Tibial nerve (tissue), 4 donors: Measurements from ENCODE around the gene SPINK1. TPM values are rescaled to one million over a fixed set of nuclear protein-coding genes. Genes with fewer than 3 reads are reported as not detected.

Experiments used
- DNase-seq, 2 donors: peaks; one replicate each; pipeline ENCODE4 v3.0.0-alpha.2; 2019; ENCODE audit warnings: low spot score in 2 of 2
- H3K27ac ChIP-seq, 4 donors: fragments of 200-600 bp; sonication (generic) in 3 of 4; one replicate each; pipeline ENCODE4 v1.5.1; 2017 to 2019; ENCODE audit warnings: mild to moderate bottlenecking in 1 of 4
- H3K27me3 ChIP-seq, 2 donors: fragments of 200-600 bp; sonication (generic) in 1 of 2; one replicate each; pipeline versions ENCODE4 v1.5.1 to v1.6.0; 2017 to 2019
- H3K36me3 ChIP-seq, 3 donors: fragments of 200-600 bp; sonication (generic); one replicate each; pipeline ENCODE4 v1.5.1; 2018 to 2019
- H3K4me1 ChIP-seq, 4 donors: fragments of 200-600 bp; sonication (generic) in 3 of 4; one replicate each; pipeline ENCODE4 v1.5.1; 2017 to 2019
- H3K4me3 ChIP-seq, 4 donors: fragments of 200-600 bp; sonication (generic) in 3 of 4; one replicate each; pipeline ENCODE4 v1.5.1; 2017 to 2019; ENCODE audit warnings: mild to moderate bottlenecking in 1 of 4, moderate library complexity in 1 of 4
- H3K9me3 ChIP-seq, 4 donors: fragments of 200-600 bp; sonication (generic) in 3 of 4; one replicate each; pipeline ENCODE4 v1.5.1; 2017 to 2019
- EP300 ChIP-seq, 2 donors: sonication (generic); formaldehyde crosslinking; IDR thresholded peaks; one replicate each; pipeline ENCODE4 v1.6.1; 2017; ENCODE audit warnings: antibody characterized with exemption in 2 of 2, mild to moderate bottlenecking in 1 of 2
- POLR2A ChIP-seq, 2 donors: fragments of 450-650 bp; IDR thresholded peaks; one replicate each; pipeline ENCODE4 v1.6.1; 2017; ENCODE audit warnings: antibody characterized with exemption in 2 of 2, mild to moderate bottlenecking in 2 of 2, moderate library complexity in 2 of 2
- WGBS, 2 donors: methylation state at CpG; one replicate each; pipeline ENCODE4 v1.1.5; 2018; 5-methylcytosine and 5-hydroxymethylcytosine counted together
- total RNA-seq, 4 donors: library from RNA; depleted of rRNA; stranded (reverse); fragments of >200 nt; gene quantifications; one replicate each; pipeline ENCODE4 v1.1.0, GENCODE V29; 2016
- TF ChIP-seq, protein P1 (sequence below), 5 experiments: fragments of 200-600 bp in 3 of 5; fragments of 450-650 bp in 2 of 5; sonication (generic) in 3 of 5; IDR thresholded peaks; one replicate each; pipeline ENCODE4 v1.5.1; 2016 to 2019; ENCODE audit warnings: antibody characterized with exemption in 5 of 5, mild to moderate bottlenecking in 3 of 5, moderate library complexity in 2 of 5

Gene SPINK1
- total RNA-seq, 4 donors from 2014 or later, result 0.44 to 10.2 TPM; not detected in 2

DNA sequence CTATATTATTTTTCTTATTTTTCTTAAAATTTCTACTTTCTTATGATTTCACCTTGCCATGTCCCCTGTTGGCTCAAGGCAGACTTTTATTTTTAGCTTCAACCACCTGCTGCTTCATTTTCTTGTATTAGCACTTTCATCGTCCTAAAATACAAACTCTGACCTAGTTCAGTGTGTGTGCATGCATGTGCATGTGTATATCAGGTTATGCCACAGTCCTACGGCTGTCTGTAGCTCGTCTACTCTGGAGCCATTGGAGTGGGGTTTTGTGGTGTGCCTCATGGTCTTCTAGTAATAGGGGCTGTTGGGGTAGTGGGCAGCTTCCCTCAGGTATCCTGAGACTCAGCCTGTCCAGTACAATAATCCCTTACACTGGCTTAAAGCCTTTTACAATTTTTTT lies 13.4 kb upstream of the SPINK1 start:
- Histone ChIP-seq H3K36me3 (no peaks in the 10 kb centered on the region), H3K27me3 (no peaks in the 10 kb centered on the region), H3K4me1 (no peaks in the 10 kb centered on the region), H3K9me3 (no peaks in the 10 kb centered on the region), H3K27ac (no peak overlapping the region), H3K4me3 (no peak overlapping the region)
- DNase-seq, result no peak
- WGBS, 2 donors, result 84 to 85% methylated on average over 3 of the region's 3 CpGs
- TF ChIP-seq, protein P1, sequence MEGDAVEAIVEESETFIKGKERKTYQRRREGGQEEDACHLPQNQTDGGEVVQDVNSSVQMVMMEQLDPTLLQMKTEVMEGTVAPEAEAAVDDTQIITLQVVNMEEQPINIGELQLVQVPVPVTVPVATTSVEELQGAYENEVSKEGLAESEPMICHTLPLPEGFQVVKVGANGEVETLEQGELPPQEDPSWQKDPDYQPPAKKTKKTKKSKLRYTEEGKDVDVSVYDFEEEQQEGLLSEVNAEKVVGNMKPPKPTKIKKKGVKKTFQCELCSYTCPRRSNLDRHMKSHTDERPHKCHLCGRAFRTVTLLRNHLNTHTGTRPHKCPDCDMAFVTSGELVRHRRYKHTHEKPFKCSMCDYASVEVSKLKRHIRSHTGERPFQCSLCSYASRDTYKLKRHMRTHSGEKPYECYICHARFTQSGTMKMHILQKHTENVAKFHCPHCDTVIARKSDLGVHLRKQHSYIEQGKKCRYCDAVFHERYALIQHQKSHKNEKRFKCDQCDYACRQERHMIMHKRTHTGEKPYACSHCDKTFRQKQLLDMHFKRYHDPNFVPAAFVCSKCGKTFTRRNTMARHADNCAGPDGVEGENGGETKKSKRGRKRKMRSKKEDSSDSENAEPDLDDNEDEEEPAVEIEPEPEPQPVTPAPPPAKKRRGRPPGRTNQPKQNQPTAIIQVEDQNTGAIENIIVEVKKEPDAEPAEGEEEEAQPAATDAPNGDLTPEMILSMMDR (IDR thresholded peaks at IDR 0.05), result no peak
- no peak for TF ChIP-seq EP300 (IDR thresholded peaks at IDR 0.05)
- no peak for TF ChIP-seq POLR2A (IDR thresholded peaks at IDR 0.05)

DNA sequence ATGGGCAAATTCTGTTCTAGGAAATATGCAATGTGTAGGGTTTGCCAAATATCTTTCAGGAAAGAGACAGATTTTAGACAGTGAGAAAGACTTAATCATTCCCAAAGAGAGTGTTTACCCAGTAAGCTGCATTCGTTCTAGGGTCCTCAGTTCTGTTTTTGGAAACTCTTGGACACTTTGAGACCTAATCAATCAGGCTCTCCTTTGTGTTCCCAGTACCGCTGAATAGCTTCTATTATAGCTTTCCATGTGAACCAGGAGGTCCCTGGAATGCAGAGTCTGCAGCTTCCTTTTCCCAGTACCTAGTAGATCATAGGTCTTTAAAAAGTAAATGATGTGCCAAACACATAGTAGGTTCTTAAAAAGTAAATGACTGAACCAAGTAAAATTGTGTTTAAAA lies 11.4 kb upstream of the SPINK1 start:
- H3K9me3 ChIP-seq, result no peaks in the 10 kb centered on the region
- H3K36me3 ChIP-seq, result no peaks in the 10 kb centered on the region
- DNase-seq, result no peak
- H3K4me1 ChIP-seq, result no peaks in the 10 kb centered on the region
- H3K27ac ChIP-seq, result no peak overlapping the region
- H3K4me3 ChIP-seq, result no peak overlapping the region
- no peaks in the 10 kb centered on the region for H3K27me3 ChIP-seq
- 40 to 49% methylated on average over 2 of the region's 2 CpGs for WGBS, 2 donors
- no peak for TF ChIP-seq POLR2A (IDR thresholded peaks at IDR 0.05)
- TF ChIP-seq EP300 (IDR thresholded peaks at IDR 0.05), result no peak
- TF ChIP-seq, protein P1 (IDR thresholded peaks at IDR 0.05), result no peak

DNA sequence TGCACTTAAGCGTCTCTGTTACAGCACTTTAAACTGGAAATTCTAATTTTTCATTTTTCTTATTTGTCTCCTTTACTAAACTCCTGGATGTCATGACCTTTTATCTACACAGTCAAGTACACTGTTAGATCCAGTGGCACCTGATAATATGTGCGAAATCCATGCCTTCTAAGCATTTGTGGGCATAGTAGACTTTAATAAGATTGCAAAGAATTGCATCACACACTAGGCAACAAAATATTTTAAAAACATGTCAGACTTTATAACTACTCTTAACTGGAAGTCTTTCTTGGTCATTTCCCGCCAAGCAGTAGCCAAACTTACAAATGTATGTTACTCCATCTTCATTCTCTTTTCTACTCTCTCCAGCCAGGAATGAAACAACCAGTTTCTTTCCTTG lies 5.0 kb upstream of the SPINK1 start:
- H3K4me3 ChIP-seq, result no peak overlapping the region
- H3K4me1 ChIP-seq, result no peaks in the 10 kb centered on the region
- no peaks in the 10 kb centered on the region for H3K9me3 ChIP-seq
- 89 to 93% methylated on average over 3 of the region's 3 CpGs for WGBS, 2 donors
- no peak for DNase-seq
- no peaks in the 10 kb centered on the region for H3K36me3 ChIP-seq
- H3K27me3 ChIP-seq, result no peaks in the 10 kb centered on the region
- TF ChIP-seq EP300 (IDR thresholded peaks at IDR 0.05) (no peak), POLR2A (IDR thresholded peaks at IDR 0.05) (no peak)
- TF ChIP-seq, protein P1 (IDR thresholded peaks at IDR 0.05), result no peak
- no peak overlapping the region for H3K27ac ChIP-seq

DNA sequence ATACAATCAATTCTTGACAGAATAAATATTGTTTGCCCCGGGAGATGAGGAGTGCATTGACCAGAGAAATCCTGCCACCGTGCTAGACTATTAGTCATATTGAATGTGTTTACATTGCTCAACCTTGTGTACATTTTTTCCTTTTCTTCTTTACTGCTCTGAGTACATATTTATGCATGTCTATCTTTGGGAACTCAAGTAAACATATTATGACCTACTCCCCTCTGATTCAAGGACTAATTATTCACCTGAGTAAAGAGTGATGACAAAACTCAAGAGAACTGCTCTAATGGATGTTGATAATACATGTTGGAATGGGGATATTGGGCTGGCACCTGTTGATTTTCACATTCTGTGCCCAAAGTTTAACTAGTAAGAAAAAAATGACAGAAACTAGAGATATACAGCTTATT lies 3.9 kb upstream of the SPINK1 start:
- DNase-seq, result no peak
- TF ChIP-seq EP300 (IDR thresholded peaks at IDR 0.05), result no peak
- TF ChIP-seq POLR2A (IDR thresholded peaks at IDR 0.05), result no peak
- TF ChIP-seq, protein P1 (IDR thresholded peaks at IDR 0.05), result no peak
- H3K9me3 ChIP-seq, result no peaks in the 10 kb centered on the region
- no peaks in the 10 kb centered on the region for H3K36me3 ChIP-seq
- no peak overlapping the region for H3K4me3 ChIP-seq
- no peaks in the 10 kb centered on the region for H3K4me1 ChIP-seq
- WGBS, 2 donors, result 48 to 54% methylated on average over 2 of the region's 2 CpGs
- H3K27me3 ChIP-seq, result no peaks in the 10 kb centered on the region
- H3K27ac ChIP-seq, result no peak overlapping the region

DNA sequence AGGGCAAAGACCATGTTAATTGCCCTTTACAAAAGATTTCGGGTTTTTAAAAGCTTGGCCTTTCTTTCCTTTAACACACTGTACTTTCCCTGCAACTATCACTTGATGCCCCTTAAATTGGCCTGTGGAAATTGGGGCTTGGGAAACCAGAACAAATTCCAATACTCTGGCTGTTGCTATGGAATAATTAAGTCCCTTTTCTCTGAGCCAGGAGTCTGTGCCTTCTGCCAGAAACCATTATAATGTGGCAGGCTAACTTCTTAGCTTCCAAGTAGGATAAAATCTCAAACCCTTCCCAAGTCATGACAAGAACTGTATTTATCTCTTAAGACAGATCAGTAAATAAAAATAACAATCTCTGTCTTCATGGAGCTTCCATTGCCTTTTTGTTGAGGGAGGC lies 1.1 kb upstream of the SPINK1 start:
- H3K4me1 ChIP-seq, result no peaks in the 10 kb centered on the region
- 56 to 60% methylated on average over 1 of the region's 1 CpG for WGBS, 2 donors
- H3K27ac ChIP-seq, result no peak overlapping the region
- no peaks in the 10 kb centered on the region for H3K36me3 ChIP-seq
- H3K9me3 ChIP-seq, result no peaks in the 10 kb centered on the region
- H3K4me3 ChIP-seq, result no peak overlapping the region
- TF ChIP-seq, protein P1 (IDR thresholded peaks at IDR 0.05), result no peak
- no peak for TF ChIP-seq POLR2A (IDR thresholded peaks at IDR 0.05)
- TF ChIP-seq EP300 (IDR thresholded peaks at IDR 0.05), result no peak
- H3K27me3 ChIP-seq, result no peaks in the 10 kb centered on the region
- no peak for DNase-seq
